Astrocyte of the hippocampus (primary cell): Measurements from ENCODE around the gene RABL6.

Source experiments
- DNase-seq: peaks from one replicate; pipeline ENCODE4 v3.0.0; 2011; ENCODE audit warnings: low read depth, low spot score

RABL6 gene

DNA sequence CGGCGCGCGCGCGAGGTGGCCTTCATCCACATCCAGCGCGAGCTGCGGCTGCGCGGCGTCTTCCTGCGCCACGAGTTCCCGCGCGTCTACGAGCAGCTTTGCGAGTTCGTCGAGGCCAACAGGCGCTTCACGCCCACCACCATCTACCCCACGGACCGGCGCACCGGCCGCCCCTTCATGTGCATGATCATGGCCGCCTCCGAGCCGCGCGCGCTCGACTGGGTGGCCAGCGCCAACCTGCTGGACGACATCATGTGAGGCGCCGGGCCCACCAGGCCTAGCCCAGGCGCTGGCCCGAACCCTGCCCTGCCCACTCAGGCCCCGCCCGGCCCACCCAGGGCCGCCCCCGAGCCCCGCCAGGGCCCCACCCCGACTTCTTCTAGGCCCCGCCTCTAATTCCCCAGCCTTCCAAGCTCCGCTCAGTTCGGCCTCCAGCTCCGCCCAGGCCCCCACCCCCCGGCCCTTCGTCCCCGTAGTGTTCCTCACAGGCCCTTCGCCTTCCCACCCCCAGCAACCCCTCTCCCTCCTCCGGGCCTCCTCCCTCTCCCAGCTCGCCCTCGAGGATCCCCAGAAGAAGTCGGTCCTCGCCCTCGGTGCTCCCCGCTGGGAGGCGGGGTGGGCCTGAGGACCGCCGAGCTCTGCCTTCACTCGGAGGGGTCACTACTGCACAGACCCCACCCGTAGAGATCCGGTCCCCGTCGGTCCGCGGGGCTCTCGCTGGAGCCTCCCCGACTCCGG lies 39.5 kb downstream of the RABL6 start:
- peak; percentile 65 for DNase-seq

- DNase-seq = peak; percentile 81
Observed at GRCh38 chr9:136847826-136848392, 40.2 kb downstream of the RABL6 start.

- DNase-seq = peak; percentile 37
Observed at GRCh38 chr9:136848393-136849037, 40.8 kb downstream of the RABL6 start.

GRCh38 chr9:136849038-136849959 lies 41.6 kb downstream of the RABL6 start, which contains the start of gene PHPT1:
PHPT1 (plus strand) TSS chr9:136849409; CDS start chr9:136849431, 22 bp downstream.
- DNase-seq = peak; percentile 100

DNA sequence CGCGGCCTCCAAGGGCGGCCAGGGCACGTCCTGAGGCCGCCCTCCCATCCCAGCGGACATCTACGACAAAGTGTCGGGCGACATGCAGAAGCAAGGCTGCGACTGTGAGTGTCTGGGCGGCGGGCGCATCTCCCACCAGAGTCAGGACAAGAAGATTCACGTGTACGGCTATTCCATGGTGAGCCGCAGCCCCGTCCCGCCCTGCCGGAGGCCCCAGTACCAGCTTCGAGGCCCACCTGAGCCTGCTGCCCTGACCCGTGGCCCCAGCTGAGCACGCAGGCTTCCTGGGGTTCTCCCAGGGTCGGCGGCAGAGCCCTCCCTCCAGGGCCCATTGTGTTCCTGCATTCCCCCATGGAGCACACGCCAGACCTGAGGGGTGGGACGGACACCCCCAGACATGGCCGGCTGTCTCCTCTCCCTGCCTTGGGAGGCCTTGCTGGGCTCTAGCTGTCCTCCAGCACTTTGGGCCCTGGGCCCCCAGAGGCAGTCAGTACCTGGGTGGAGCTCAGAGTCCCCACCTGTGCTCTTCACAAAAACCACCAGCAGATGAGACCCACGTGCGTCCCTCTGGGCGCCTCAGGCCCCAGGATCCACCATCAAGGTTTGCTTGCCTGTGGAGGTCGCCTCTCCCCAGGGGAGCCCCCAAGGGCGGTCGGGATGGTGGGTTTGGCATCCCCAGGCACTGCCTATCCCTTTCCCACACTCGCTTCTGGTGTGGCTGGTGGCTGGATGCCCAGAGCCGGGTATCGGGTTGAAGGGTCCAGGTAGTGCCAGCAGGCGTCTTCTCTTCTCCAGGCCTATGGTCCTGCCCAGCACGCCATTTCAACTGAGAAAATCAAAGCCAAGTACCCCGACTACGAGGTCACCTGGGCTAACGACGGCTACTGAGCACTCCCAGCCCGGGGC lies 42.5 kb downstream of the RABL6 start:
- DNase-seq = no peak

- no peak for DNase-seq
Observed at GRCh38 chr9:136850866-136851775, 43.4 kb downstream of the RABL6 start.

- no peak for DNase-seq
Observed at GRCh38 chr9:136851941-136852663, 44.4 kb downstream of the RABL6 start, which contains the start of gene MAMDC4. MAMDC4 (plus strand) TSS chr9:136852346; CDS start chr9:136852417, 71 bp downstream.

GRCh38 chr9:136852664-136853595 lies 45.2 kb downstream of the RABL6 start:
- DNase-seq = no peak

- DNase-seq = no peak
Observed at GRCh38 chr9:136853596-136854112, 45.9 kb downstream of the RABL6 start.

- no peak for DNase-seq
Observed at GRCh38 chr9:136854113-136854841, 46.5 kb downstream of the RABL6 start.

DNA sequence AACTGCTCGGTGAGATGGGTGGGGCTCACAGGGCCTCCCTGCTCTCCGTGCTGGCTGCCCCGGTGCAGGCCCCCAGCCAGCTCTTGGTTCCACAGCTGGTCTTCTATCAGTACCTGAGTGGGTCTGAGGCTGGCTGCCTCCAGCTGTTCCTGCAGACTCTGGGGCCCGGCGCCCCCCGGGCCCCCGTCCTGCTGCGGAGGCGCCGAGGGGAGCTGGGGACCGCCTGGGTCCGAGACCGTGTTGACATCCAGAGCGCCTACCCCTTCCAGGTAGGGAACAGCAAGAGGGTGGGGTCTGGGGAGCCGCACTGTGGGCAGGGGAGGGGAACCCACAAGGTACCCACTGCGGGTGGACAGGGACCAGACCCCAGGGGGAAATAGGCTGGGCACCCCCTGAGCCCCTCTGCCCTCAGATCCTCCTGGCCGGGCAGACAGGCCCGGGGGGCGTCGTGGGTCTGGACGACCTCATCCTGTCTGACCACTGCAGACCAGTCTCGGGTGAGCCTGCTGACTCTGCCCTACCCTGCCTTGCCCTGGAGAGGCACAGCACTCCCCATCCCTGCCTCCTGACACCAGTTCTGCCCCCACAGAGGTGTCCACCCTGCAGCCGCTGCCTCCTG lies 47.2 kb downstream of the RABL6 start:
- DNase-seq = no peak

DNA sequence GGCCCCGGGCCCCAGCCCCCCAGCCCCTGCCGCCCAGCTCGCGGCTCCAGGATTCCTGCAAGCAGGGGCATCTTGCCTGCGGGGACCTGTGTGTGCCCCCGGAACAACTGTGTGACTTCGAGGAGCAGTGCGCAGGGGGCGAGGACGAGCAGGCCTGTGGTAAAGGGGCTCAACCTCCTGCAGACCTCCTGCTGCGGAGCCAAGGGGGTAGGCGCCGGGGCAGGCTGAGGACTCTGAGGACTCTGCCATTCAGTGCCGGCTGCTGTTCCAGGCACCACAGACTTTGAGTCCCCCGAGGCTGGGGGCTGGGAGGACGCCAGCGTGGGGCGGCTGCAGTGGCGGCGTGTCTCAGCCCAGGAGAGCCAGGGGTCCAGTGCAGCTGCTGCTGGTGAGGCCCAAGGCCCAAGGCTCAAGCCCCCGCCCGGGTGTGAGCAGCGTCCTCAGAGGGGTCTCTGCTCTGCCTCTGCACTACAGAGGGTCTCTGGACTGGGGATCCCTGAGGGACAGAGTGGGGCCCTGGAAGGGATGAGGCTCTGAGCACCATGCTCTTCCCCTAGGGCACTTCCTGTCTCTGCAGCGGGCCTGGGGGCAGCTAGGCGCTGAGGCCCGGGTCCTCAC lies 47.8 kb downstream of the RABL6 start:
- no peak for DNase-seq

DNA sequence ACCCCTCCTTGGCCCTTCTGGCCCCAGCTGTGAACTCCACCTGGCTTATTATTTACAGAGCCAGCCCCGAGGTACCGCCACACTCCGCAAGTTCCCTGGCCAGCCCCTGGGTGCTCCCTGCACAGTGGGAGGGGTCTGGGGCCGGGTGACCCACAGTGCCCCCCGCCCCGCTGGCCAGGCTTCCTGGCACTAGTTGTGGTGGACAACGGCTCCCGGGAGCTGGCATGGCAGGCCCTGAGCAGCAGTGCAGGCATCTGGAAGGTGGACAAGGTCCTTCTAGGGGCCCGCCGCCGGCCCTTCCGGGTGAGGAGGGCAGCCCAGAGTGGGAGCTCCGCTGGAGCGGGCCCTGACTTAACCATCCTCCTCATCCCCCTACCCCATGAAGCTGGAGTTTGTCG lies 48.3 kb downstream of the RABL6 start:
- no peak for DNase-seq

- peak; percentile 6 for DNase-seq
Observed at GRCh38 chr9:136856541-136857141, 48.9 kb downstream of the RABL6 start.

GRCh38 chr9:136857166-136857565 lies 49.4 kb downstream of the RABL6 start:
- DNase-seq = peak; percentile 4
